ENCODE data around the gene QRICH1. TPM values are rescaled to one million over a fixed set of nuclear protein-coding genes. Genes with fewer than 3 reads are reported as not detected.
A peak's percentile ranks its signal among the peaks of the same experiment; 100 is the strongest.

QRICH1 gene
- total RNA-seq, 1 experiment from 2014 or later = 151 TPM

- peak within 1 kb of the TSS; percentile 83 to 93 for H3K4me3 Mint-ChIP-seq
- peak; percentile 82 for DNase-seq
- 0 out of 3 replicates have a peak, but pooled peaks have one; percentile 11 for TF ChIP-seq CTCF (conservative IDR thresholded peaks at IDR 0.05)
Observed at GRCh38 chr3:49132437-49133225, 38.8 kb upstream of the QRICH1 start, which contains the start of gene LAMB2. TSS of gene LAMB2 (minus strand) at chr3:49133050. CDS start at chr3:49132867, 183 bp downstream.

More at GRCh38 chr3:49132437-49133225, 38.8 kb upstream of the QRICH1 start, which contains the start of gene LAMB2:
- H3K36me3 Mint-ChIP-seq (ENCODE audit: insufficient read depth in 1 of 3, low read depth in 3 of 3) = peaks cover 0 to 6% (median 5%) of the 10 kb centered on the region in 3 experiments; a peak in 2 of 7 replicates
- Histone ChIP-seq H2AFZ (ENCODE audit: low read length) (peak within 1 kb of the TSS; percentile 87), H4K5ac (ENCODE audit: insufficient read length, low read depth, low read length) (no peak within 1 kb of the TSS), H3K9me3 (ENCODE audit: control insufficient read depth, low read depth, low read length) (no peaks in the 10 kb centered on the region), H4K8ac (replicated peaks; ENCODE audit: insufficient read length, low read depth, low read length) (no peak within 1 kb of the TSS), H3K27ac (ENCODE audit: insufficient read length, low read depth, low read length) (no peak within 1 kb of the TSS), H3K79me1 (ENCODE audit: insufficient read depth, low read depth, low read length, poor library complexity, severe bottlenecking) (no peaks in the 10 kb centered on the region), H3K4me1 (ENCODE audit: insufficient read depth, low read length) (peaks cover 2% of the 10 kb centered on the region; the same call in 1 of the 2 replicates), H2BK15ac (ENCODE audit: low read depth, low read length) (no peak within 1 kb of the TSS), H3K4me2 (ENCODE audit: insufficient read depth, insufficient read length, low read length) (peak within 1 kb of the TSS; percentile 97), H3K56ac (ENCODE audit: insufficient read length, low read depth, low read length) (no peak within 1 kb of the TSS), H3K27me3 (ENCODE audit: insufficient read depth, low read length) (no peaks in the 10 kb centered on the region), H3K23me2 (ENCODE audit: insufficient read length, low read depth, low read length, poor library complexity, severe bottlenecking) (peaks cover 15% of the 10 kb centered on the region), H2BK120ac (ENCODE audit: low read depth, low read length, poor library complexity, severe bottlenecking) (no peak within 1 kb of the TSS), H3T11ph (ENCODE audit: low read length) (no peak within 1 kb of the TSS), H3K9ac (ENCODE audit: extremely low read depth, insufficient read length, low read length) (peak within 1 kb of the TSS; percentile 59), H4K91ac (ENCODE audit: insufficient read length, low read depth, low read length) (no peak within 1 kb of the TSS), H3K18ac (ENCODE audit: insufficient read length, low read depth, low read length) (peak within 1 kb of the TSS; percentile 72), H3K79me2 (ENCODE audit: insufficient read depth, low read length) (no peaks in the 10 kb centered on the region), H3K14ac (ENCODE audit: insufficient read depth, low read length) (peak within 1 kb of the TSS; percentile 88), H3K23ac (ENCODE audit: insufficient read length, low read depth, low read length) (no peak within 1 kb of the TSS), H2BK12ac (ENCODE audit: insufficient read length, low read depth, low read length) (no peak within 1 kb of the TSS), H2BK20ac (ENCODE audit: low read depth, low read length, poor library complexity, severe bottlenecking) (no peak within 1 kb of the TSS), H3K4ac (ENCODE audit: low read depth, low read length) (no peak within 1 kb of the TSS), H2AK5ac (ENCODE audit: insufficient read length, low read length) (no peak within 1 kb of the TSS), H2BK5ac (ENCODE audit: insufficient read length, low read length) (no peak within 1 kb of the TSS), H4K20me1 (ENCODE audit: control insufficient read depth, insufficient read depth, insufficient read length) (no peaks in the 10 kb centered on the region)
- no peaks in the 10 kb centered on the region for H3K9me3 Mint-ChIP-seq
- peaks cover 8 to 12% of the 10 kb centered on the region in 2 experiments; a peak in 3 of 4 replicates for H3K4me1 Mint-ChIP-seq
- H3K27me3 Mint-ChIP-seq (ENCODE audit: low read depth) = peaks cover 5% of the 10 kb centered on the region
- no CpG with 5 or more reads among the region's 28 CpGs for WGBS (ENCODE audit: extremely low coverage, insufficient read length, low lambda C conversion rate)
- peak within 1 kb of the TSS in 2 of 3 experiments; percentile 79 to 98; a peak in 6 of 7 replicates for H3K27ac Mint-ChIP-seq
